GM21576 (cell line): Measurements from ENCODE around the gene RB1.
"Not testable (repeated sequence)": the region's sequence is repeated elsewhere in the genome, so short reads cannot be mapped to it uniquely, and the experiment has no call there.

Experiments used
- ATAC-seq: cut with Tn5 transposase; IDR thresholded peaks from one replicate; pipeline ENCODE4 v1.9.1; 2021; ENCODE audit warnings: mild to moderate bottlenecking, moderate library complexity; ENCODE audit not compliant: unreplicated experiment

The RB1 gene

DNA sequence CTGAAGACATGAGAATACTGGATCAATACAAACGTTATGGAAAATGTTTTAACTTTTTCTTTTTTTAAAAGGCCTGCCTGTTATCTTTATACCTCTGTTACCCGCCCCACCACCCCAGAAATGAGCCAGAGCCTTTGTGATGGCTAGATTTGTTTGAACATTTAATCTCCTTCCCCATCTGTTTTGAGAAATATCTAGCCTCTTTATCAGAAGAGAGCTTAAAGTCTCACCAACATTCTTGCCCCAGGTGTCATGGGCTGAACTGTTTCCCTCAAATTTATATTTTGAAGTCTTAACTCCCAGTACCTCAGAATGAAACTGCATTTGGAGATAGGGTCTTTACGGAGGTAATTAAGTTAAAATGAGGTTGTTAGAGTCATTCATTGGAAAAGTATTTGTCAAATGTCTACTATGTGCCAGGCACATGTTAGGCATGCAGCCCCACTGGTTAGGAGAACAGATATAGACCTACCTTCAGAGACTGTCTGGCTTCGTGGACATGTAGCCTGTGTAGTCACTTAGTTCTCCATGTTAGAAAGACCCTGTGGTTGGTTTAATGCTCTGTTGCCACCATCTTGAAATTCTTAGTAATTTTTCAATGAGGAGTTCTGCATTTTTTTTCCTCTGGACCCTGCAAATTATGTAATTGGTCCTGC is 6.3 kb upstream of the RB1 start:
- ATAC-seq, result no peak

DNA sequence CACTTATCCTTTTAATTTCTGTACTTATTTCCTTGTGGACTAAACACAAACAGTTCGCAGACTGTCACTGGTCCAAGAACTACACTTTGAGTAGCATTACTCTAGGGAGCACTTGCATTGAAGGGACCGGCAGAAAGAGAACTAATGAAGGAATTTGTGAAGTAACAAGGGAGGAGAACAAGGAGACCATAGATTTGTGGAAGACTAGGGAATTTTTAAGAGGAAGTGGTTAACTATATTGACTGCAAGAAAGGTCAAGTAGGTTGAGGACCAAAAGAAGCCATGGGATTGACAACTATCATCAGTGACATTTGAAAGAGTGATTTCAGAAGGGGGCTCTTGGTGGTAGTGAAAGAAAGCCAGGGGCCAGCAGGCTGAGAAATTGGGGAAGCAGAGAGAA is 4.0 kb upstream of the RB1 start:
- ATAC-seq, result no peak

DNA sequence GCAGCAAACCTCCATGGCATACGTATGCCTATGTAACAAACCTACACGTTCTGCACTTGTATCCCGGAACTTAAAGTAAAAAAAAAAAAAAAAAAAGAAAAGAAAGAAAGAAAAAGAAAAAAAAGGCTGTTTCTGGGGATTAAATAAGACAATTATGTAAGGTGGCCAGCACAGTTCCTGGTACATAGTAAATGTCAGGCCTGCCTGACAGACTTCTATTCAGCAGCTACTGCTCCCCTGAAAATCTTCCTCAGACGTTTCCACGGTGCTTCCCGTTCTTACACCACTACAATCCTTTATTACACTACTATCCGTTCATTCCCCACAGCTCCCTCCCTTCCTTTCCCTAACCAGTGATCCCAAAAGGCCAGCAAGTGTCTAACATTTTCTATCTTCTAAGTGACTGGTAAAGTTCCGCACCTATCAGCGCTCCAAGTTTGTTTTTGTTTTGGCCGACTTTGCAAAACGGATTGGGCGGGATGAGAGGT is 636 bp upstream of the RB1 start:
- peak; percentile 7 for ATAC-seq

DNA sequence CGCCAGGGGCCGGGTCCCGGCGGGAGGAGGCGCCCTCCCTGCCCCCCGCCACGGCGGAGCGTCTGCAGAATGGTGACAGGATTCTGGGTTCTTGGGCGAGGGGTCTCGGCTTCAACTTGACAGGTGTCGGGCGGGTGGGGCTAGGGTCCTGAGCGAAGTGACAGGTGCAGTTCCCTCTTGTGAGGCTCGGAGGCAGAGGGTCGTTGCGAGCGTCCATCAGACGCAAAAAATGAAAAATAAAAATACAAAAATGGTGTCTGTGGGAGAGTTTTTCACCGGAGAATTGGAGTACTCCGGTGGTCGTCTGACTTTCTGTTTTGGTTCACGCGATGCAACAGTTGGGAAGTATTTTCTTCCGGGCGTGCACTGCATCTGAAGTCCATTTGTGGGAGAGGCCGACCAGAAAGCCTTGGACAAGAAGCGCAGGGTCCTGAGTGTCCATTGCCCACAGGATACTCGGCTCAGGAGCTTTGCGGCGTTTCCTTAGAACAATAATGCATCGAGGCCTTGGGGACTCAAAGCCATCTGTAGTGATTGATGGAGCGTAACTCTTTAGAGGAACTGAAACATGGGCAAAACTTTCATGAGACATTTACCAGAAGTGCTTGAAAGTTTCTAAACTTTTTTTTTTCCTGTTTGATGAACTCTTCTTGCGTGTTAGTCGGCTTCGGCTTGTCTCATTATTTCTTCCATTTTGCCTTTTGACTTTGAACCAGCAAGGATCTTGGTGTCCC is 759 bp downstream of the RB1 start:
- peak; percentile 81 for ATAC-seq

DNA sequence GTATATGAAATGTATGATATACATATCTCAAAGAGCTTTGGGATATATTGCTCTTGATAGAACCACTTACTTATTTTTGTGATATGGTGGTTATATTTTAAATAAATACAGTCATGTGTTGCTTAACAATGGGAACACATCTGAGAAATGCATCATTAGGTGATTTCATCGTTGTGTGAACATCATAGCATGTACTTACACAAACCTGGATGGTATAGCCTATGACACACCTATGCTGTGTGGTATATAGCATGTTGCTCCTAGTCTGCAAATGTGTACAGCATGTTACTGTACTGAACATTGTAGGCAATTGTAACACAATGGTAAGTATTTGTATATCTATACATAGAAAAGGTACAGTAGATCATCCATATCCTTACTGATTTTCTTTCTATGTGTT is 7.7 kb downstream of the RB1 start:
- ATAC-seq, result no peak

DNA sequence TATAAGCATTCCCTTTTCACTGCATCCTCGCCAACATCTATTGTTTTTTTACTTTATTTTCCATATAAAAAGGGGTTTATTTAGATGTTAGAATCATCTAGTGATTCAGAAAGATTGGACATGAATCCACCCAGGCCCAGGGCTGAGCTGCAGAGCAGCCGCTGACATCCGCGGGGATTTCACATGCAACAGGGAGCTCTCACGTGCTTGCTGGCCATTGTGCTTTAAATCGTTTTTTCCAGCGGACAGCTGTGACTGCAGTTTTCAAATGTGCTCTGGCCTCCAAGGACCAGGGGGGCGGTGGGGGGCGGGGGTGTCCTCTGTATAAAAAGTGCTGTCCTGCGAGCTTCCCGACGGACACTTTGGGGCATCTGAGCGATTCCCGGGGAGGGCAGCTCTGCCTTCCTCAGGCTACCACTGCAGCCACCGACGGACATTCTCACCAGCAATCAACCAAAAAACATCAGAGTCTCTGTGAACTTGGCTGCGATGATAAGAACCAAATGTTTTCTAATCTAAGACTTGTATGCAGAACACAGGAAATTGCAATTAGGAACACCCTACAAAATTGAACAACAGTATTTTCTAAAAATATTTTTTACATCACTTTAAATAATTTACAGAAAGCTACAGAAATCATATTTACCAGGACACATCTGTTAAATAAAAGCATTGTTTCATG is 12.6 kb downstream of the RB1 start:
- no peak for ATAC-seq

DNA sequence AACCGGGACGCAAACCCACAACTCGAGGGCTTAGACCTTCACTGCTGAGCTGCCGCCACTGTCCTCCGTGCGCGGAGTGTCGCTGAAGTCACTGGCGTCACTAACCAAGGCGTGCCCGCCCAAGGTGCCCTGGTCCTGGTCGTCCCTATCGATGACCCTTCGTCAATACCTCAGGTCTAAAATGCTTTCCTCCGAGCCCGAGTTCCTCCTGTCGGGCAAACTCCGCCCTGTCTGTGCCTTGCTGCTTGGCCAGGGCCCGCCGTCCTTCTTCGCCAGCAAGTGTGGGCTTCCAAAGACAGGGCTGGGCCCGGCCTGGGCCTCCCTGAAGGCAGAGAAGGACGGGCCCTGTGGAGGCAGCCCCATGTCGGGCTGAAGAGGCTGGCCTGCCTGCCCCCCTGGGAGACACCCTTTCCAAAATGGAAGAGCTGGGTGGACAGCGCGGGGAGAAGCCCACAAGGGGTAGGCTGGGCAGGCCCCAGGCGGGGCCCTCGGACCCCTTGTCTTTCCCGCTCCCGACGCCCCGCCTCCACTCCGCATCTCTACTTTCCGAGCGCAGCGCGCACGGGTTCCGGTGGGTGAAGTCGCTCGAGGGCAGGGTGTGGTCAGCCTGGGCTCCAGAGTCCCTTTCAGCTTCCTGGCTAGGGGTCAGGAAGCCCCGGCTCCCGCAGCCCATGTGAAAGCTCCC is 13.4 kb downstream of the RB1 start:
- ATAC-seq, result no peak

DNA sequence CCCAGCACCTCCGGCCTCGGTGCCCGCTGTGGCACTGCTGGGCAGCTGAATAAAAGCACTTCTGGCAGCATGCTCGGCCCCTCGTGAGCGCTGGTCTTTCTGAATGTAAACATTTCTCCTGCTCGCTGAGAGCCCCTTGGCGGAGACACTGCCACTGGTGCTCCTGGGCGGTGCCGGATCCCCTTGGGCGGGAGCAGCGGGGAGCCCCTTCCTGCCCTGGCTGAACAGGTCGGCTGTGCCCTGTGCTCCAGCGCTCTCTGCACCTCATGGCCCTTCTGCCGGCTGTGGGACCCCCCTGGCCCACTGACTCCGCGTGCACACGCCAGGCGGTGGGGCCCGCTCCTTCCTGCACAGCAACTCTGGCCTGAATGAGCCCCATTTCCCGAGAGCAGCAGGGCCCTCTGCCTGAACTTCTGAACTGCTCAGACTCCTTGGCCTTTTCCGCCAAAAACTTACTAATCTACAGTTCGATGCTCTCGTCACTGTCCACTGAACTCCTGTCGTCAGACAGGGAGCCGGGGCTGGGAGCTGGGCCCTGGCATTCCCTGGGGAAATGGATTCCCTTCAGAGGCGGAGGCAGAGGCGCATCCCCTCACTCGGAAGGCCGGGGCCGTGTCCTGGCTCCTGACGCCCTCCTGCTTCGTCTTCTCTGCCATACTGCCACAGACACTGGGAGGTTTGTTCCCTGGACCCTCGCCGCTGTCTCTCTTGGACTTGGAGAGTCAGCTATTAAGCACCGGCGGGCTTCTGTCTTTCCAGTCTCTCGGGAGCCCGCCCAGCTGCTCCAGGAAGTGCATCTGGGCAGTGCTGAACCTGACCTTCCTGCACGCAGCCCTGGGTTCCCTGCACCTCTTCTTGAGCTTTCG is 14.2 kb downstream of the RB1 start:
- no peak for ATAC-seq

DNA sequence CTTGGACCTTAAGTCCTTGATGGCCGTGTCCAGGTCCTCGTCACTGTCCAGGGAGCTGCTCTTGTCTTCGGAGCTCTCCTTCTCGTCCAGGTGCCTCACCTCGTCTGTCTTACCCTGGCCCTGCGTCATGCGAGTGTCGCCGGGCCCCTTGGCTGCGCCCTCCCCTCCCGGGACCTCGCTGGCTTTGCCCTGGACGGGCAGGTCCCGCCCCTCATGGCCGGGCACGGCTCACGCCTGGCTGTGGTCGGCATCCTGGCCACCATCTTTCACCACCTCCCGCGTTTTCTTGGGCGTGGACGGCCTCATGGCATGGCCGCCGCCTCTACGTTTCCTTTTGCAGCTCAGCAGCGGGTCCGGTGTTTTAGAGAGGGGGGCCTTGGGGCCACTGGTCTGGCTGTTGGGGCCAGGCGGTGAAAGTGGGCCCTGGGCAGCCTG is 14.8 kb downstream of the RB1 start:
- ATAC-seq, result no peak

DNA sequence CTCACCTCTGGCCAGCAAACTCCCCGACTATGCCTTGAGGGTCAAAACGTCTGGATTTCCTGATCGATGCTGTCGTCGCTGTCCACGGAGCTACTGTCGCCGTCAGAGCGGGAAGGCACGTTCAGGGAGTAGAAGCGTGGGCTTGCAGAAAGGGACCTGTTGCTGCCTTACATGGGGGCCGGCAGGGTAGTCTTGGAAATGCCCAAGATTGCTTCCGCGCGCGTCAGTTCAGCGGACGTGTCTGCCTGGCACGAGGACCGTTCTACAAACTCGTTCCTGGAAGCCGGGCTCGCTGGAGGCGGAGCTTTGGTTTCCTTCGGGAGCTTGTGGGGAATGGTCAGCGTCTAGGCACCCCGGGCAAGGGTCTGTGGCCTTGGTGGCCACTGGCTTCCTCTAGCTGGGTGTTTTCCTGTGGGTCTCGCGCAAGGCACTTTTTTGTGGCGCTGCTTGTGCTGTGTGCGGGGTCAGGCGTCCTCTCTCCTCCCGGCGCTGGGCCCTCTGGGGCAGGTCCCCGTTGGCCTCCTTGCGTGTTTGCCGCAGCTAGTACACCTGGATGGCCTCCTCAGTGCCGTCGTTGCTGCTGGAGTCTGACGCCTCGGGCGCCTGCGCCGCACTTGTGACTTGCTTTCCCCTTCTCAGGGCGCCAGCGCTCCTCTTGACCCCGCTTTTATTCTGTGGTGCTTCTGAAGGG is 15.4 kb downstream of the RB1 start:
- no peak for ATAC-seq

DNA sequence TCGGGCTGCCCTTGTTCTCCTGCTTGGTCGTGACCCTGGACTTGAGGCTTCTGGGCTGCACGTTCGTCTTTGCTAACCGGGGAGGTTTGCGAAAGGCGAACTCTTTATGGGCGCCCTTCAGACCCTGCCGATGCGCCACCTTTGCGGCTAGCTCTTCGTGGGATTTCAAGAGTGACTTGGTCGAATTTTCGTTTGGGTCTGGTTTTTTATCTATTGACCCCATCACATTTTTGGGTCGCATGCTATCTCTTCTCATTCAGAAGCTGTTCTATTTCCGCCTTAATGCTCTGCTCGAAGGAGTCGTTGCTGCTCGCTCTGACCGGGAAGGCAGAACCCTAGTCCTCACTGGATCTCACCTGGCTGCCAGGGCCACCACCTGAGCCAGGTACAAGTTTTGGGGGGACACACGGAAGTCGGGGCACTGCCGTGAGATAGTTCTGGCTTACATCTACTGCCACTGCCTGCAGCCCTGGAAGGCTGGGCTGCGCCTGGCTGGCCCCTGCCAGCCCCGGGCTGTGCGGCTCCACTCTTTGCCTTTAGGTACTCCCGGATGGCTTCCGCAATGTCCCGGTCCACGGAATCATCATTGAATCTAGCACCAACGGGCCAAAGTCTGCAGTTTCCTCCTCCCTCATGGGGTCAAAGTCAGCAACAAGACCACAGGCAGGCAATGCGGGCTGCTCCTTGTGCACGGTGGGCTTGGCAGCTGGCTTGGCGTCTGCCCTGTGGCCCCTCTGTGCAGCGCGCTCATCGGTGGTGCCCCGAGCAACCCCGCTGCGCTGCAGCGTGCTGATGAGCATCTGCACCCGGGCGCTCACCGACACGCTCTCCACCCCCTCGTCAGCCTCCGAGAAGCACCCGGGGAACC is 16.2 kb downstream of the RB1 start:
- no peak for ATAC-seq

DNA sequence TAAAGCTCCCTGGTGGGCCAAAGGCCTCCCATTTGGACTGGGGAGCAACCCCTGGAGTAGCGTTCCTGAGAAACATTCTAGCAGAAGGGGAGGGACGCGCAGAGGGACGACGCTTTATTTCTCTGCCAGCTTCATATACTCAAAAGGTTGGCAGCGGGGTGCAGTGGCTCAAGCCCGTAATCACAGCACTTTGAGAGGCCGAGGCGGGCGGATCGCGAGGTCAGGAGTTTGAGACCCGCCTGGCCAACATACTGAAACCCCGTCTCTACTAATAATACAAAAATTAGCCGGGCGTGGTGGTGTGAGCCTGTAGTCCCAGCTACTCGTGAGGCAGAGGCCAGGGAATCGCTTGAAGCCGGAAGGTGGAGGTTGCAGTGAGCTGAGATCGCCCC is 16.8 kb downstream of the RB1 start:
- ATAC-seq, result no peak

DNA sequence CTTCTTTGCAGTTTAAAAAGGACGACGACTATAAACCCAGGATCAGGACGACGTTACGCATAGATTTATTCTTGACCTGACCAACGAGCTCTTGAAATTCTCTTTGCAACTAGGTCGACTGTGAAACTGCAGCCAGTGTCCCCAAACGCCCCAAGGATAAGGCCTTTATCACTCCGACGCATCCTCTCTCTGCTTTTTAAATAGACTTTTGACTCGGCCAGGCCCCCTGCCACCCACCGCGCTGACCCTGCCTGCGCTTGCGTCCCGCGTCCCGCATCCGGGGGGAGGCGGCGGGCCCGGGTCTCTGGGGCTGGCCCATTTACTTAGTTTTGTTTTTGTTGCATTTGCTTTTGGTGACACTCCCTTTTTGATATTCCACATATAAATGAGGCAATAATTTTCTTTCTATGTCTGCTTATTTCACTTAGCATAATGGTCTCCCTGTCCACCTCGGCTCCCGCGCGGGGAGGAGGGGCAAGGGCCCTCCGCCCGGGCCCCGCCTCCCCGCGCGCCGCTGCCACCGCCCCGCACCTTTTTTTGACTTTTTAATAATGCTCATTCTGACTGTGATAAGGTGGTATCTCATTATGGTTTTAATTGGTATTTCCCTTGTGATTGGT is 17.4 kb downstream of the RB1 start:
- no peak for ATAC-seq

DNA sequence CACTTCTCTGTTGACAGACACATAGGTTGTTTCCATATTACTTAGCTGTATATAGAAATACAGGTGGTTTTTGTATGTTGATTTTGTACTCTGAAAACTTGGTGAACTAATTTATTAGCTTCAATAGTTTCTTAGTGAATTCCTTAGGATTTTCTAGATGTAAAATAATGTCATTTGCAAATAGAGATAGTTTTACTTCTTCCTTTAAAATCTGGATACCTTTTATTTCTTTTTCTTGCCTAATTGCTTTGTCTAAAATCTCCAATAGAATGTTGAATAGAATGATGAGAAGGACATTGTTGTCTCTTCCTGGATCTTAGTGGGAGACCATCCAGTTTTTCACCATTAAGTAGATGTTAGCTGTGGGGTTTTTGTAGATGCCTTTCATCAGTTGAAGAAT is 18.7 kb downstream of the RB1 start:
- no peak for ATAC-seq

DNA sequence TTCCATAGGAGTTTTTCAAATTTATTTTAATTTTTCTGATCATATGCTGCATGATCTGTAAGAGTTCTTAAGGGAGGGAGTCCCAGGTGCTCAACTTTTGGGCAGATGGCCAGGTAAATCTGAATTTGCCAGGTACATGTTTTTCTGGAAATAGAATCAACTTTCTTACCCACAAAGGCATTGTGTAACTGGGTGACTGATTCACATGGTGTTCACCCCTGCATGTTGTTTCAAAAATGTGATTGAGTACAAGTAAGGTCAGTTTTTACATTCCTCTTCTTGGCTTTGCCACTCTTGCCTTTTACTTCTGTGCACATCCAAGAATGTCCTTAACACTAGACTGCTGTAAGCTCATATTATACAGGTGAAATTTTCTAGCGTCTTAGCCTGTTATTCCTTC is 30.4 kb downstream of the RB1 start:
- no peak for ATAC-seq

DNA sequence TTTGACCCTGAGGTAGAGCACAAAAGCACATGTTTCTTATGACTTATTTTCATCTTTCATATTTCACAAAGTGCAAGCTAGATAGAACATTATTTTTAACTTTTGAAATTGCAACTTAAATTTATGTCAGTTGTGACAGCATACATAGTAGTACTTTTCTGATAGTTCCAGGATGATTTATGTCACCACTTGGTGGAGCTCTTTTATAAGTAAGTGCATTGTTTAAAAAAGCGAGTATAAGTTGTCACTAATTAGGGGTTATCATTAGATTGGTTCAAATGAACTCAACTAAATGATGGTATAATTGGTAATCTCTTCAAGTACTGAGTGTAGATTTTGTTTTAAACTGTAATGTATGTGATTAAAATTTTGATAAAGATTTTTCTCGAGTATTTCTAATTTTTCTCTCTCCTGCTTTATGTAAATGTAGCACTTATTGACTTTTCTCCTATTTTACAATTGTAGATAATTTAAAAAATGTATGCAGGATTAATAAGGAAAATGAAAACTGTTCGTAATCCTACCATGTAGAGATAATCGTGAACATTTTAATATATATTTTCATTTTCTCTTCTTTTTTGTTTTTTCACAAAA is 31.1 kb downstream of the RB1 start:
- ATAC-seq, result no peak

DNA sequence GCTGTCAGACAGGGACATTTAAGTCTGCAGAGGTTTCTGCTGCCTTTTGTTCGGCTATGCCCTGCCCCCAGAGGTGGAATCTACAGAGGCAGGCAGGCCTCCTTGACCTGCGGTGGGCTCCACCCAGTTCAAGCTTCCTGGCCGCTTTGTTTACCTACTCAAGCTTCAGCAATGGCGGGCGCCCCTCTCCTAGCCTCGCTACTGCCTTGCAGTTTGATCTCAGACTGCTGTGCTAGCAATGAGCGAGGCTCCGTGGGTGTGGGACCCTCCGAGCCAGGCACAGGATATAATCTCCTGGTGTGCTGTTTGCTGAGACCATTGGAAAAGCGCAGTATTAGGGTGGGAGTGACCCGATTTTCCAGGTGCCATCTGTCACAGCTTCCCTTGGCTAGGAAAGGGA is 35.6 kb downstream of the RB1 start:
- not testable (repeated sequence) for ATAC-seq

DNA sequence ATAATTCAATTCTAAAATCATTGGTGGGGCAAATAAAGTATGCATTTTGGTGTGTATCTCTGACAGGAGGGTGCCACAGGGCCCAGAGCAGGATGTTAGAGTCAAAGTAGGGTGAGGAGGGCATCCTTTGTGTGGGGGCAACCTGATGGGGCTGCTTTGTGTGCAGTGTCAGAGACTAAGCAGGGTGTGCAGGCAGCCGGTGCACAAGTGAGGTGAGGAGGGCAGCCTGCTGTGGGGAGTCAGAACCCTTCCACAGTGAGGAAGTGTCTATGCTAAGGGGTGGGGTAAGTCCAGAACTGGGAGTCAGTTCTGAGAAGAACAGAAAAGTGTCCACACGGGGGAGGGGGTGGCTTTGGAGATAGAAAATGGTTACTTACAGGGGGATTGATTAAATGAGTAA is 40.7 kb downstream of the RB1 start:
- ATAC-seq, result no peak
